Astrocyte of the spinal cord (primary cell): ENCODE data around the gene TBC1D22A.

Source experiments
- DNase-seq: peaks from one replicate; pipeline ENCODE4 v3.0.0; 2011; ENCODE audit warnings: low read depth, low spot score
- H3K4me3 ChIP-seq: 2 replicates; pipeline ENCODE4 v1.5.1; 2011; ENCODE audit warnings: low read depth, mild to moderate bottlenecking, low read length, moderate library complexity
- CTCF ChIP-seq: IDR thresholded peaks from 2 replicates; pipeline ENCODE4 v1.5.1; 2012; ENCODE audit warnings: low read depth, mild to moderate bottlenecking, low read length, inconsistent platforms
- in situ Hi-C: cut with HindIII; loops from 2 replicates; pipeline ENCODE4 v1.10.0; 2017; ENCODE audit warnings: low sequenced_read_pairs

TBC1D22A gene

GRCh38 chr22:46752988-46753310 lies 9.5 kb upstream of the TBC1D22A start:
- H3K4me3 ChIP-seq, result no peak overlapping the region
- no peak for DNase-seq
- TF ChIP-seq CTCF, result no peak
- in situ Hi-C loops, result no loop called here

- no peak for DNase-seq
- no peak overlapping the region for H3K4me3 ChIP-seq
- TF ChIP-seq CTCF, result no peak
- in situ Hi-C loops, result no loop called here
Measured at GRCh38 chr22:46753360-46753759, 9.1 kb upstream of the TBC1D22A start.

GRCh38 chr22:46753761-46754109 lies 8.7 kb upstream of the TBC1D22A start:
- TF ChIP-seq CTCF, result no peak
- DNase-seq, result no peak
- in situ Hi-C loops, result no loop called here
- no peak overlapping the region for H3K4me3 ChIP-seq

- peak; percentile 98 for DNase-seq
- no peak for TF ChIP-seq CTCF
- in situ Hi-C loops, result no loop called here
- H3K4me3 ChIP-seq, result no peak overlapping the region
Measured at GRCh38 chr22:46754110-46754799, 8.2 kb upstream of the TBC1D22A start.

GRCh38 chr22:46754826-46755225 lies 7.6 kb upstream of the TBC1D22A start:
- no peak for TF ChIP-seq CTCF
- in situ Hi-C loops, result no loop called here
- no peak for DNase-seq
- no peak overlapping the region for H3K4me3 ChIP-seq

GRCh38 chr22:46755525-46755924 lies 6.9 kb upstream of the TBC1D22A start:
- in situ Hi-C loops, result no loop called here

More at GRCh38 chr22:46755525-46755924, 6.9 kb upstream of the TBC1D22A start:
- TF ChIP-seq CTCF, result no peak
- no peak overlapping the region for H3K4me3 ChIP-seq
- no peak for DNase-seq
